GM15510 (cell line): ENCODE measurements around the gene PNKD.

Experiments used
- POLR2A ChIP-seq: IDR thresholded peaks from 3 replicates; pipeline ENCODE4 v1.6.1; 2011; ENCODE audit warnings: borderline replicate concordance; ENCODE audit not compliant: insufficient read length; ENCODE audit errors: extremely low read depth

PNKD gene

GRCh38 chr2:218395826-218396687, 125.7 kb downstream of the PNKD start:
- peak; percentile 39 for TF ChIP-seq POLR2A
